ENCODE measurements around the gene EGFL8.

EGFL8 gene

DNA sequence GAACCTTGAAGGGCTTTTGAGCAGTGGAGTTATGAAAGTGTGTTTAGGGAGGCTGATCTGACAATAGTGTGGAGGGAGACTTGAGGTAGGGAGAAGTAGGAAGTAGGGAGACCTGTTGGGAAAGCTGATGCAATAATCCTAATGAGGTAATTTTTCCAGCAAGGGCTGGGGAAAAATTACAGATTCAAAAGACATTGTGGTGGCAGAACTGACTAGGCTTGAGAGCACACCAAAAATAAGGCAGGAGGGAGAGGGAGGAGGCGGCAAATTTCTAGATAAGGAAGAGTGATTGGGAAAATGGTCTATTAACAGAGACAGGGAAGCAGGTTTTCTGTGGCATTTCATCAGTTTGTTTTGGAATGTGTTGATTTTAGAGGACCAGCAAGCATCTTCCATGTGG is 18.1 kb upstream of the EGFL8 start:
- in situ Hi-C loops (cut with HindIII; ENCODE audit: low sequenced_read_pairs), result no loop called here

DNA sequence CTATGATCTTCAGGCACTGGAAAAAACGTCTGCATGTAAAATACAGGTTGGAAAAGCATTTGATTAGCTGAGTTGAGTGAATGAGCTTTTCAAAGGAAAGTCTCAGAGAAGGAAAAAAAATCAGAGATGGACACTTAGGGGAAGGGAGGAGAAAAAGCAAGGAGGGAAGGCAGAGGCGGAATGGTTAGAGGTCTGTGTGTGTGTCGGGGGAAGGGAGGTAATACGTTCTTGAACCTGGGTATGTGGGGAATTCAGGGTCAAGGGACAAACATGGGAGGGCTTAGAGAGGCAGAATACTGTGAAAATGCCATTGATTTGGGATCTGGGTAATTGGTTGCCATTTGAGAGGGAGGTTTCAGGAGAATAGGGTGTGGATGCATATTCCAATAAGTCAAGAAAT is 17.7 kb upstream of the EGFL8 start:
- in situ Hi-C loops (cut with HindIII; ENCODE audit: low sequenced_read_pairs), result no loop called here

DNA sequence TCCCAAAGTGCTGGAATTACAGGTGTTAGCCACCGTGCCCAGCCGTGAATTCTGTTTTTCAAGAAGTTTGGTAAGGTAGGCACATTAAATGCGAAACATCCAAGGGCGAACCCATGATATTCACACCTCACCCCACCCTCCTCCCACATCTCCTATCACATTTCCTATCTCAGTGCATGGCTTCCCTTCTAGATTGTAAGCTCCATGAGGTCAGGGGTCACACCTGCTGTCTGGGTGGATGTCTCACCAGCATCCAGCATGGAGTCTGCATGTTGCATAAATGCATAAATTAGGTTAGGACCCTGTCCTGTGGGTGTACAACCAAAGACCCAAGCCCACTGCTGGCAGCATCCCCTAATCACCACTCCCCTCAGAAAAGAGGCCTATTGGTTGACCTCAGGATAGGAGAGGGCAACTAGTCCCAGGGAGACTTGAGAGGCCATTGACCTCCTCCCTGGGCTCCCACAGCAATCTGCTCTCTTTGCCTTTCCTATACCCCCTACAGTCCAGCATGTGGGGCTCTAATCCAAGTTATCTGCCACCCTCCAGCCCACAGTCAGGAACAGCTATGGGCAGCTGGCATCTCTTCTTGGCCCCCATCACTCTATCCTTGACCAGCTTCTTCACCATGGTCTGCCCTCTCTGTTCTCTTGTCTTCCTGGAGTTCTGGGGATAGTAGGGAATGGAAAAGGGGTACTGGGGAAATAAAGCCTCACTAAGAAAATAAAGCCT is 16.8 kb upstream of the EGFL8 start:
- in situ Hi-C loops (cut with HindIII; ENCODE audit: low sequenced_read_pairs), result no loop called here

DNA sequence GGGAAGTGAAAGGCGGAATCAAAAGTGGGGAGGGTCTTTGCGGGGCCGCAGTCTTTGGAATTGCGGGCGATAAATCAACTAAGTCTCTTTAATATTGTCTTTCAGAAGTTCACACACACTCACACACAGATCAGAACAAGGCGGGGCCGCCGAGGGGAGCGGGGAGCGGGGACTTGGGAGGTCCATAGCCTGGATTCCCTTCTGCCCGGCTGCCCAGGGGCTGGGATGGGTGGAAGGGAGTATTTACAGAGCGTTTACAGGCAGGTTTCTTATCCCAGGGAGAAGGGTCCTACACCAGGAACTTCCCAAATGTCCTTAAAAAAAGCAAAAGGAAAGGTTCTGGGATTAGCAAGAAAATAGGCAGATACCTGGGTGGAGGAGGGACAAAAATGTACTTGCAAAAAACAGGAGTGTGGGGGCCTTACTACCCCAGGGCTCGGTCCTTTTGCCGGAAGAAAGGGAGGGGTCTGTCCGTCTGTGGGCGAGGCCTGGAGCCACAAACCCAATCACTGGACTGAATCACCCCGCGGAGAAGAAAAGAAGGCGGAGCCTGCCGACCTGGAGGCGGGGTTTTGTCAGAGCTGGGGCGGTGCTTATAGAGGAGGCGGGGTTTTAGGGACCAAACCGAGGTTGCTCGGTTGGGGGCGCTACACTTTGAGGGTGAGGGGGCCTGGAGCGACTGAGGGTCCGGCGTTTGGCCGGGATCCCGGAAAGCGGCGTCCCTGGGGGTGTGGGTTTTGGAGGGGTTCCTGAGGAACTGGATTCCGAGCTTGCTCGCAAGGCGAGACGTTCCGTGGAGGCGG is 15.9 kb upstream of the EGFL8 start:
- in situ Hi-C loops (cut with HindIII; ENCODE audit: low sequenced_read_pairs), result no loop called here

DNA sequence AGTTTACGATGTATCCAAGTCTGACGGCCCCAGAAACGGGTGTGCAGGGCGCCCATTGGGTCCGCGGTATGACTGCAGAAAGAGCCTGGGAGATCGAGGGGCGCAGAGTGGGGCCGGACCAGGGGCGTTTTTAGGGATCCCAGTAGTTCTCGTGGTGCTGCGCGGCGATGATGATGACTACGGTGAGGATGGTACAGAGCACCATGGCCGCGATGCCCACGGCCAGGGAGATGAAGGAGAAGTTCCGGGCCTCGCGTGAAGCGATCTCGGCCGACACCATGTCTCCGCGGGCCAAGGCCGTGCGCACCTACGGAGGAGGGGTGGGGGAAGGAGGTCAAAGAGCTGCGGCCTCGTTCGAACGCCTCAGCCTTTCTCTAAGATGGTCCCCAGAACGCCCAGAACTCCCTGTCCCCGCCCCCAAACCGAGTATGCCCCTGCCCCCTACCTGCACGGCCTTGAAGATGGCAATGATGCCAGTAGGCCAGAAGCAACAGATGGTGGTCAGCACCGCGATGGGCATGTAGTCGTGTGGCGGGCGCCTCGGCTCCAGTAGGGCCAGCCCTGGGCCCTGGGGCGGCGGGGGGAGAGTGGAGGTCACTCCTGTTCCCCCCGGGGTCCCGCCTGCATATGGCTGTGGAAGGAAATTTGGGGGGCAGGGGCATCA is 15.2 kb upstream of the EGFL8 start:
- in situ Hi-C loops (cut with HindIII; ENCODE audit: low sequenced_read_pairs), result no loop called here

DNA sequence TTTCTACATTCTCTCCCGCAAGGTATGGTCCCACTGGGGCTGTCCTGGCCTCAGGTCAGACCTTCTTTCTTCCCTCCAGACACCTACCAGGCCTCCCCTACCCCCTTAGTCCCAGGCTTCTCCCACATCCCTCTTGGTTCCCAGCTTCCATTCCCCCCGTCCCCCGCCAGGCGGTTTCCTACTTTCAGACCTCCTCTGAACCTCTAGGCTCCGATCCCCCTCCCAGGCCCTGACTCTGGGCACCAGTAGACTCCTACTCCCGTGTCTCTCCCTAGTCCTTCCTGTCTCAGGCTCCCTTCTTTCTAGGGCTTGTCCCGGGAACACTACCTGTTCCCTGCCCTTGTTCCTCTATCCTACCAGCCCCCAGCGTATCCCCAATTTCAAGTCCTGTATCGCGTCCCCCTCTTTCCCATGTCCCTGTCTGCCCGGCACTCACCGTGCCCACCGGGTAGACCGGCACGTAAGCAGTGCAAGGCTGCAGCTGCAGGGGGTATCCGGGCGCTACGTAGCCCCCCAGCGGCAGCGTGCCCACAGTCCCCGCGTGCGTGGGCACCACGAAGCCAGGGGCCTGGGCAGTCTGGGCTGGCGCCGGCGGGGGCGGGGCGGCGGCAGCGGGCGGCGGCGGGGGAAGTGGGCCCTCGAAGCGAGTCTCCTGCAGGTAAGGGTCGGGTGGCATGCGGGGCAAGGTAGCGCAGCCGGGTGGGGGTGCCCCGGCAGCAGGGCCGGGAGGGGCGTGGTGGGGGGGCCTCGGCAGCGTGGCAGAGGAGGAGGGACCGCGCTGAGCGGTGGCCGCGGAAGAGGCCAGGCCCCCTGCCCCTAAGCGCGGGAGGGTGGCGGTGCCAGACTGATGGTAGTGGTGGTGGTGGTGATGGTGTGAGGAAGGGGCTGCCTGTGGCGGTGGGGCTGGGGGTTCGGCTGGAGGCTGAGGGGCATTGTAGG is 14.2 kb upstream of the EGFL8 start:
- in situ Hi-C loops (cut with HindIII; ENCODE audit: low sequenced_read_pairs), result no loop called here

DNA sequence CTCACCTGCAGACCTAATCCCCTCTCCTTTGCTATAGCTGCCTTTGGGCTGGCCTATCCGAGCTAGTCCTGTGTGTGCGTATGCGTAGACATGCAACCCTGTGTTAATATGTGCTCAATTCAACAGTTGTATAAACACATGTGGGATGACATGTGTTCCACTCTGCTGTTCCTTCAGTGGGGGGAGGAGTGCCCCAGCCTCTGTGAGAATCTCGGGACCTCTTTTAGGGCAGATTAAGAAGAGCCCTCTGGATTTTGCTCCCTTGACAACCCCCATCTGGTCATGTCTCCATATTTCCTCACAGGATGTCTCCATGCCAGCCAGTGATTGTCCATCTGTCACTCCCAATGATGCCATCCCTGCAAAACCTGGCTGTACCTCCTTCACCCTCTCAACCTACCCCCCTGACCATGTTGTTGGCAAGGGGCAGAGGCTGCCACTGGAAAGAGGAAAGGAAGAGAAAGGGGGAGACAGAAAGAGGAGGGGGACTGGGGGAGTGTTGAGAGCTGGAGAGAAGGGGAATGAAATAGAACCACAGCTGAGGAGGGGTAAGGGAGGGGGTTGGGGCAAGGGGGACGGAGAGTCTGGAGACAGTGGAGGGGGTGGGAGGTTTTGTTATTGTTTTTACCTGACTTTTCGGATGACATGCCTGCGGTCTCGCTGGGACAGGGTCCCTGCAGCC is 13.1 kb upstream of the EGFL8 start:
- in situ Hi-C loops (cut with HindIII; ENCODE audit: low sequenced_read_pairs), result no loop called here

DNA sequence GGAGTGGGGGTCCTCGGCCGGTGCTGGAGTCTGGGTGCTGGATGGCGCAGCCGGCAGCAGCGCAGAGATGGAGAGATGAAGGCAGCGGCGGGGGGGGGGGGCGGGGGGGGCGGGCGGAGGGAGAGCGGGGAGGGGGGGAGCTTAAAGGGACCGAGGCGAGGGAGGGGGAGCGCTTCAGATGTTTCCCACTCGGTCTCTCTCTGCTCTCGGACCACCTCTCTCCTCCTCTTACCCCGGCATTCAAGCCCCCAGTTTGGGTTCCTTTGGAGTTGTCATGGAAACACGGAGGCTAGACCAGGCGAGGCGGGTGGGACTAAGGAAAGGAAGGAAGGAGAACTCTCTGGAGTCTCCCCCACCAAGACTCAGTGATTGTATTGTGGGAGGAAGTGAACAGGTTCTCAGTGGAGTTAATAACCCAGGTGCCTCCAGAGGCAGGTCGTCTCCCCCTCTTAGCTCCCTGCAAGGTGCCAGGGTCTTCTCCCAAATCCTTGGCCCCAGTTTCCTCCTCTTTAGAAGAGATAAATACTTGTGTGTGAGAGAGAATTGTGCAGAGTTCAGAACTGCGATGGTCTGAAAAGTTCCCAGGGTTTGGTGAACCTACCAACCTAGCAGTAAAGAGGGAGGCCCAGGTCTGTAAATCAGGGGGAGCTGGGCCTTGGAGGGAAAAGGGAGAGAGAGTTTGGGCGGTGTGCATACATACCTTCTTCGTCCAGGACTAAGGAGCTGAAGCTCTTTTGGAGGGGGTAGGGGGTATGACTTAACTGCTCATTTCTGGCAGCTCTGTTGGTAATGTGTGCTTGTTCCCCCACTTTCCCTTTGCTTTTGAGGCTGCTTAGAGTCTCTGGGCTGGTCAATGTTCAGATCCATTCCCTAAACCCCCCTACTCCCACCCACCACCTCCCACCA is 12.3 kb upstream of the EGFL8 start, which contains the start of gene PRRT1:
PRRT1 (minus strand) TSS at position 77 of the 906 bp plus-strand sequence. CDS start 112 bp downstream, outside the sequence.
- in situ Hi-C loops (cut with HindIII; ENCODE audit: low sequenced_read_pairs), result no loop called here

DNA sequence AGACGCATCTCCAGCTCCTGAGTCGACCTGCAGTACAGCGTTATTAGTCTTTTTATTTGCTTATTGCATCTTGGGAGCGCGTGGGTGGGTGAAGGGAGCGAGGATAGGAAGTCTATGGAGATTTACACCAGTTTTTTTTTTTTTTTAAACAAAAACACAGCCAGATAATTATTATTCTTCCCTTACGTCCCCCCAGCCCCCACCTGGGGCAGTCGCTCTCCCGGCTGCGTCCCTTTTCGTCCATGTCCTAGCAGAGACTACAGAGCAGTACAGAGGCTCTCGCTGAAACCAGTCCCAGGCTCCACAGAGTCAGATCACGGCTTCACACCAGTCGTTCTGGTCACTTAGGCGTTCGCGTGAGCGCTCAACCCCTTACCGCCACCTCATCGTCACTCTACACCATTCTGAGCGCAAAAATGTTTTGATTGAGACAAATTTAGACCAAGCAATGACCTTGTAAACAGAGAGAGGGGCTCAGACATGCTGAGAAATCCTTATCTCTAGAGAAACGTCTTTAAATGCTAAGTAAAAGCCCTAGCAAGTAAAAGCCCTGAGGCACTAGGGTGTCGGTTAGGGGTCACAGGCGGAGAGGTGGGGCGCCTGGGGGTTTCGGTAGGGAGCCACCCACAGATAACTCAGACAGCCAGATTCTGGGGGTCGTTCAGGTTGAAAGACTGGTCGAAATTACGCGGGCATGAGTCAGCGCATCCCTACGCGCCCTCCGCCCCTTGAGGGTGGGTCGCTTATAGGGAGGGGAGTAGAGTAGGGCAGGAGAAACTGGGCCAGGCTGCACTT is 11.4 kb upstream of the EGFL8 start:
- in situ Hi-C loops (cut with HindIII; ENCODE audit: low sequenced_read_pairs), result no loop called here

DNA sequence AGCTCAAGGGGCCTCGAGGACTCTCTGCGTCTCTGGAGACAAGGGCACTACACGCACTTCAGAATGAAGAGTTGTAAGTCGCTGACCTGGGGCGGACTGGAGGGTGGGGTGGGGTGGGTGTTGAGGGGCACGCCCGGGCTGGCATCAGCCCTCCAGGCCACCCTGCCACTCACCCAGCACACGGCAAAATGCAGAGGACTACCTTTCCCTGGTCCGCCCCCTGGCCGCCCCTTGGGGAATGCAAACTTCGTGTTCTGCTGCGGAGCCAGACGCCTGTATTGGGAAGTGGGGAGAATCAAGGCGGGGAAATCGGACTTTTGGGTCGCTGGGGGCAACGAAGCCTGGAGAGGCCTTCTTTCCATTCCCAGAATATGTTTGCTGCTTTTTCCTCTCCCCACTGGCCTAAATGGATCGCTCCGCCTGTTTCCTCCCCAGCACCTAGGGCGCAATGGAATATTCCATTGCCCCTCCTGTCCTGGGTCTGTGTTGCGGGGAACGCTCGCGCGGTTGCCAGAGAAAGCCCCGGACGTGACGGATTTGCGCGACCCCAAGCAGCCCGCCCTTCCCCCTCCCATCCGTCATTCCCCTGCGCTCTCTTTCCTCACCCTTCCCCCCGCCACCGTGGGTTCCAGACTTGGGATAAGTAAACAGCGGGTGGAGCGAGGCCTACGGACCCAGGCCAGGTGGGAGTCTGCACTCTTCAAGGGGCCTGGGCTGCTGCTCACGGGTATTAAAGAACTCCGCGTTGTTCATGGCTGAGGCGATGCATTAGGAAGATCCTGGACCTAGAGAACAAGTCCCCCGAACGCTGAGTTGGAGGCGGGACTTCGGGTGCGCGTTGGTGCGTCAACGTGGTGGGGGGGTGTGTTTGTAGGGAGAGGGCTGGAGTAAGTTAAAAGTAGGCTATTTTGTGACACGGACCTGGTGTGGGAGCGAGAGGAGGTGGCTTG is 10.6 kb upstream of the EGFL8 start, which contains the start of gene PPT2:
PPT2 (plus strand) TSS at position 578 of the 950 bp plus-strand sequence. CDS start 454 bp downstream, outside the sequence.
- in situ Hi-C loops (cut with HindIII; ENCODE audit: low sequenced_read_pairs), result no loop called here

DNA sequence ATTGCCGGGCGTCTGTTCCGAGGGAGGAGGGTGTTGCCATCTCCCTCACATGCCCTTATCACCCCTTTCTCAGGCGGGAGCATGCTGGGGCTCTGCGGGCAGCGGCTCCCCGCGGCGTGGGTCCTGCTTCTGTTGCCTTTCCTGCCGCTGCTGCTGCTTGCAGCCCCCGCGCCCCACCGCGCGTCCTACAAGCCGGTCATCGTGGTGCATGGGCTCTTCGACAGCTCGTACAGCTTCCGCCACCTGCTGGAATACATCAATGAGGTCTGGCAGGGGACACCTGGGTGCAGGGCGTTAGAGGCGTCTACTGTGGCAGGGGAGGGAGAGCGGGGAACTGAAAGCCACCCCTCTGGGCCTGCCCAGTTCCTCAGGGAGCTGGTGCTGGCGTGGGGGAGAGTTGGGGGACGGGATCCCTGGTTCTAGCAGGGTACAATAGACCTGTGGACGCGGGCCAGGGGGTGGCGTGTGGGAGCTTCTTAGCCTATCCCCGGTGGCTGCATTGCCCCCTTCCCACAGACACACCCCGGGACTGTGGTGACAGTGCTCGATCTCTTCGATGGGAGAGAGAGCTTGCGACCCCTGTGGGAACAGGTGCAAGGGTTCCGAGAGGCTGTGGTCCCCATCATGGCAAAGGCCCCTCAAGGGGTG is 9.8 kb upstream of the EGFL8 start:
- in situ Hi-C loops (cut with HindIII; ENCODE audit: low sequenced_read_pairs), result no loop called here

DNA sequence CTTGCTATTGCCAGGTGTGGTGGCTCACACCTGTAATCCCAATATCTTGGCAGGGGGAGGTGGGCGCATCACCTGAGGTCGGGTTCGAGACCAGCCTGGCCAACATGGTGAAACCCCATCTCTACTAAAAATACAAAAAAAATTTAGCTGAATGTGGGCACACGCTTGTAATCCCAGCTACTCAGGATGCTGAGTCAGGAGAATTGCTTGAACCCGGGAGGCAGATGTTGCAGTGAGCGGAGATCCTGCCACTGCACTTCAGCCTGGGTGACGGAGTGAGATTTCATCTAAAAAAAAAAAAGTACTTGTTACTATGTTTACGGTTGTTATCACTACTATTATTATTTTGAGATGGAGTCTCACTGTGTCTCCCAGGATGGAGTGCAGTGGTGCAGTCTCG is 7.5 kb upstream of the EGFL8 start:
- in situ Hi-C loops (cut with HindIII; ENCODE audit: low sequenced_read_pairs), result no loop called here

DNA sequence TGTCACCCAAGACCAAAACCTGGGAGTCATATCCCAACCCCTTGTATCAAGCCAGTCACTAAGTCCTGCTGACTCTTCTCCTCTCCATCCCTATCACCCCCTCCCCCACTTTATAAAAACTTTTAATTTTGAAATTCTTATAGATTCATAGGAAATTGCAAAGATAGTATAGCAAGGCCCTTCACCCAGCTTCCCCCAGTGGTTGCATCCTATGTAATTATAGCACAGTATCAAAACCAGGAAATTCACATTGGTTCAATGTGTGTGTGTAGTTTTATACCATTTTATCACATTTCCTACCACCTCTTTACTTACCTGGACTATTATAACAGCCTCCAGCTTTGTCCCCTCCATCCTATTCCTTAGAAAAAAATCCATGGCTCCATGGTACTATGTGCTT is 6.3 kb upstream of the EGFL8 start:
- in situ Hi-C loops (cut with HindIII; ENCODE audit: low sequenced_read_pairs), result no loop called here

DNA sequence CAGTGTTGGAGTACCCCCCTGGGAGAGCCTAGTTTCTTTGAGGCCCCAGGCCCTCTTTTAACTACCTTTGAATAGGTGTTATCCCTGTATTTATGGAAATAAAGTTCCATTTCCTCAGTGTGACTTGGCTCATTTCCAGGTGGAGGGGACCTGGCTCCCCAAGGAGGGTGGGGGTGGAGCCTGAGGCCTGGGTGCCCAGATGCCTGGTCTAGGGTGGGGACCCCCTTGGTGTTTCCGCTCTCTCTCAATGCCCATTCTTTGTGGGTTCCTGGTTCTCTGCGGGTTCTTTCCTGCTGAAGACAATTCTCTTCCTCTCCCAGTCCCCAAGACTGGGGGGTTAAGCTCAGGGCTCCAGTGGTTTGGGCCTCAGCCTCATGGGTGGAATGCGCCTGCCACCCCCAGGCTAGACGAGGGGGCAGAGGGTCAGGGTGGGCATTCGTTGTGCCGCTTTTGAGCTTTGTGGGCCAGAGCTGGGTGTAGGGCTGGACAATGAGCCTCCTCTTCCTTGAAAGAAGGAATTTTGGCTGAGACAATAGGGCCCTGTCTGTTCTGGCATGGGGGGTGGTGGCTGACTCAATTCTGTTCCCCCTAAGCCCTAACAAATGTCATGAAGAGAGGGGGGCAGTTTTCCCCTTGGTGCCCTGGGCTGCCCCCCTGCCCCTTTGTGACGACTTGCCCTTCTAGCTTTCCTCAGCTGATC is 686 bp upstream of the EGFL8 start:
- in situ Hi-C loops (cut with HindIII; ENCODE audit: low sequenced_read_pairs), result no loop called here

DNA sequence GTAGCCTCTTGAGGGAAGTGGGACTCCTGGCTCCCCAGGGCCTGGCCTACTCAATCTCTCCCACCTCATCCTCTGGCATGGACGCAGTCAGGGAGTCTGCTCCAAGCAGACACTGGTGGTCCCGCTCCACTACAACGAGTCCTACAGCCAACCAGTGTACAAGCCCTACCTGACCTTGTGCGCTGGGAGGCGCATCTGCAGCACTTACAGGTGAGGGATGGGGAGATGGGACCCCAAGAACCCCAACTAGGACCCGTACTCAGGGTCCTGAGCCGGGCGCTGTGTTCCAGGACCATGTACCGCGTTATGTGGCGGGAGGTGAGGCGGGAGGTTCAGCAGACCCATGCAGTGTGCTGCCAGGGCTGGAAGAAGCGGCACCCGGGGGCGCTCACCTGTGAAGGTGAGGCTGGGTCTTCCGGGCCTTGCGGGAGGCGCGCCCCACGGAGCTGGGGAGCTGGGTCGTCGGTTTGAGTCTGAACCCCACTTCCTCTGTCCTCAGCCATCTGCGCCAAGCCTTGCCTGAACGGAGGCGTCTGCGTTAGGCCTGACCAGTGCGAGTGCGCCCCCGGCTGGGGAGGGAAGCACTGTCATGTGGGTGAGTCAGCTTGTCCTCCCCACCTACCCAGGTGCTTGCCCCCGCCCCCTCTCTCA is 2.1 kb downstream of the EGFL8 start:
- in situ Hi-C loops (cut with HindIII; ENCODE audit: low sequenced_read_pairs), result no loop called here
